ENCODE results near the gene TNC.

DNA sequence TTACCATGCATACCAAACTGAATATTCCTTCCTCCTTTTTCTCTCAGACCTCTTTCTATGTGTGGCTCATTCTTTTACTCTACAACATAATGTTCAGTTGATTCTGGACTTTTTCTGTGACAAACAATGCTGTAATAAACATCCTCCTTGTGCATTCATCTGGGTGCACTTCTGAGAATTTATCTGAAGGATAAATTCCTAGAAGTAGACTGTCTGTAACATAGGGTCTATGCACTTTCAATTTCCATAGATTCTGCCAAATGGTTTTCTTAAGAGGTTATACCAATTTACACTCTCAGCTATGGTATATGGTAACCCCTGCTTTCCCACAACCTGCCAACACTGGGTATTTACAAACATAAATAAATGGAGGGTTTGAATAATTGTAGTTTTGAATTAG, 24.1 kb upstream of the TNC start:
- TF ChIP-seq, protein P1, sequence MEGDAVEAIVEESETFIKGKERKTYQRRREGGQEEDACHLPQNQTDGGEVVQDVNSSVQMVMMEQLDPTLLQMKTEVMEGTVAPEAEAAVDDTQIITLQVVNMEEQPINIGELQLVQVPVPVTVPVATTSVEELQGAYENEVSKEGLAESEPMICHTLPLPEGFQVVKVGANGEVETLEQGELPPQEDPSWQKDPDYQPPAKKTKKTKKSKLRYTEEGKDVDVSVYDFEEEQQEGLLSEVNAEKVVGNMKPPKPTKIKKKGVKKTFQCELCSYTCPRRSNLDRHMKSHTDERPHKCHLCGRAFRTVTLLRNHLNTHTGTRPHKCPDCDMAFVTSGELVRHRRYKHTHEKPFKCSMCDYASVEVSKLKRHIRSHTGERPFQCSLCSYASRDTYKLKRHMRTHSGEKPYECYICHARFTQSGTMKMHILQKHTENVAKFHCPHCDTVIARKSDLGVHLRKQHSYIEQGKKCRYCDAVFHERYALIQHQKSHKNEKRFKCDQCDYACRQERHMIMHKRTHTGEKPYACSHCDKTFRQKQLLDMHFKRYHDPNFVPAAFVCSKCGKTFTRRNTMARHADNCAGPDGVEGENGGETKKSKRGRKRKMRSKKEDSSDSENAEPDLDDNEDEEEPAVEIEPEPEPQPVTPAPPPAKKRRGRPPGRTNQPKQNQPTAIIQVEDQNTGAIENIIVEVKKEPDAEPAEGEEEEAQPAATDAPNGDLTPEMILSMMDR (IDR thresholded peaks at IDR 0.05): no peak
- TF ChIP-seq EZH2 (IDR thresholded peaks at IDR 0.05; ENCODE audit: borderline replicate concordance, insufficient read depth, low read depth, low read length, poor library complexity, severe bottlenecking): no peak

All from B cell (primary cell).